Measurements from ENCODE around the gene AGMAT. TPM values are rescaled to one million over a fixed set of nuclear protein-coding genes. Genes with fewer than 3 reads are reported as not detected.

Gene AGMAT
- total RNA-seq, 1 donor from 2014 or later: 0.86 TPM

DNA sequence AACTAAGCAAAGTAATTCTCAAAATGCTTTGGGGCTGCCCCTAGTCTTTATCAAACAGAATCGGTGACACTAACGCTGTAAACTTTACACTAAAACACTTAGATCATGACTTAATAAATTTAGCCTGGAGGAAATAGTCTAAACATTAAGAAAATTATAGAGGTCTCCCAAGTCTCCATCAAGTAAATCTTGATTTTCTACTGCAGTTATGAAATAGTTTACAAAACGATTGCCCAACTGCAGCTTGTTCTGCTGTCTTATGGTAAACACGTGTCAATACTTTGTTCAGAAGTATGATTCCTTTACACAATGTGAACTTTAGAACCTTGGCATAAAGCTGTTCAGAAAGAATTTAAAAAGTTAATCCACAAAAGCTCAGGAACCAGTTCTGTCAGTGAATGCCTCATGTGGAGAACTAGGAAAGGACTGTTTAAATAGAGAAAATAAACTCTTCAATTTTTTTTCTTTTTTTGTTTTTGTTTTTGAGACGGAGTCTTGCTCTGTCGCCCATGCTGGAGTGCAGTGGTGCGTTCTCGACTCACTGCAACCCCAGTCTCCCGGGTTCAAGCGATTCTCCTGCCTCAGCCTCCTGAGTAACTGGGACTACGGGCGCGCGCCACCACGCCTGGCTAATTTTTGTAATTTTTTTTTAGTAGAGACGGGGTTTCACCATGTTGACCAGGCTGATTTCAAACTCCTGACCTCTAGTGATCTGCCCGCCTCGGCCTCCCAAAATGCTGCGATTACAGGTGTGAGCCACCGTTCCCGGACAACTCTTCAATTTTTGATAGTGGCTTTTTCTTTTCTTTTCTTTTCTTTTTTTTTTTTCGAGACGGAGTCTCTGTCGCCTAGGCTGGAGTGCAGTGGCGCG is 34.0 kb upstream of the AGMAT start:
- peak overlapping the region; percentile 76 for H3K9ac ChIP-seq
- no peak overlapping the region for H3K27ac ChIP-seq
- H3K9me3 ChIP-seq (ENCODE audit: low read depth): no peaks in the 10 kb centered on the region
- no peaks in the 10 kb centered on the region for H3K27me3 ChIP-seq
- TF ChIP-seq EZH2 (IDR thresholded peaks at IDR 0.05) (no peak), EZH2phosphoT487 (IDR thresholded peaks at IDR 0.05) (no peak)
- TF ChIP-seq, protein P1, sequence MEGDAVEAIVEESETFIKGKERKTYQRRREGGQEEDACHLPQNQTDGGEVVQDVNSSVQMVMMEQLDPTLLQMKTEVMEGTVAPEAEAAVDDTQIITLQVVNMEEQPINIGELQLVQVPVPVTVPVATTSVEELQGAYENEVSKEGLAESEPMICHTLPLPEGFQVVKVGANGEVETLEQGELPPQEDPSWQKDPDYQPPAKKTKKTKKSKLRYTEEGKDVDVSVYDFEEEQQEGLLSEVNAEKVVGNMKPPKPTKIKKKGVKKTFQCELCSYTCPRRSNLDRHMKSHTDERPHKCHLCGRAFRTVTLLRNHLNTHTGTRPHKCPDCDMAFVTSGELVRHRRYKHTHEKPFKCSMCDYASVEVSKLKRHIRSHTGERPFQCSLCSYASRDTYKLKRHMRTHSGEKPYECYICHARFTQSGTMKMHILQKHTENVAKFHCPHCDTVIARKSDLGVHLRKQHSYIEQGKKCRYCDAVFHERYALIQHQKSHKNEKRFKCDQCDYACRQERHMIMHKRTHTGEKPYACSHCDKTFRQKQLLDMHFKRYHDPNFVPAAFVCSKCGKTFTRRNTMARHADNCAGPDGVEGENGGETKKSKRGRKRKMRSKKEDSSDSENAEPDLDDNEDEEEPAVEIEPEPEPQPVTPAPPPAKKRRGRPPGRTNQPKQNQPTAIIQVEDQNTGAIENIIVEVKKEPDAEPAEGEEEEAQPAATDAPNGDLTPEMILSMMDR (IDR thresholded peaks at IDR 0.05): no peak
- Mint-ChIP-seq H3K27me3 (ENCODE audit: insufficient read depth, low read depth) (peaks cover 10% of the 10 kb centered on the region), H3K9me3 (no peaks in the 10 kb centered on the region), H3K4me1 (peaks cover 27% of the 10 kb centered on the region), H3K4me3 (peak overlapping the region; percentile 96), H3K27ac (peak overlapping the region; percentile 84), H3K36me3 (no peaks in the 10 kb centered on the region)
- no peaks in the 10 kb centered on the region for H3K36me3 ChIP-seq
- H3K4me2 ChIP-seq: peak overlapping the region; percentile 81
- no peak for DNase-seq (ENCODE audit: low spot score)
- peak overlapping the region; percentile 84 for H3K4me3 ChIP-seq
- no peak overlapping the region for H2AFZ ChIP-seq (replicated peaks)
- H4K20me1 ChIP-seq (ENCODE audit: low read depth): peaks cover 38% of the 10 kb centered on the region
- peaks cover 21% of the 10 kb centered on the region for H3F3A ChIP-seq (ENCODE audit: low read depth)
- H3K79me2 ChIP-seq (ENCODE audit: low read depth): peaks cover 64% of the 10 kb centered on the region
- H3K4me1 ChIP-seq: peaks cover 18% of the 10 kb centered on the region

DNA sequence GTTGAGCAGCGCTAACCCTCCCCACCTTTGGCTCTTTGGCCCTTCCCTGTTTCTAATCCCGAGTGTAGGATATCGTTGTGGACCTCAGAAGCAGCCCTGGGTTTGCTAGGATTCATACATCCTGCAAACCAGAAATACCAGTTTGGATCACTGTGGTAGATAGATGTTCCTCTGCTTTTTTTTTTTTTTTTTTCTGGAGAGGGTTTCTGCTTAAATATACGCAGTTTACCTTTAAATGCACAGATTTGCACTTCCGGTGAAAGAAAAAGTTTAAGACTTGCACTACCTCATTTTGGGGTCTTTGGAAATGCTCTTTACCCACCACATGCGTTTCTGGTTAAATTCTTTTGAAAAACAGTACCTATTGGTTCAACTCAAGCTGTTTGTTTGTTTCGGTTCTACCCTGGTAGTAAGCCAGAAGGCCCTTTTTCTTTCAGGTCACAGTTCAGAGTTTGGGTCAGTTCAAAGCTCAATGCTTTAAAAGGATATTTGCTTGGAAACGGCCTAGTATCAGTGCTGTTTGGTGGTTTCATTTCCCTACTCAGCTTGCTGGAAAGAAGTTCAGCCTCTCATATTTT is 33.3 kb upstream of the AGMAT start:
- H3K27ac Mint-ChIP-seq: peak overlapping the region; percentile 84
- H3K4me3 Mint-ChIP-seq: peak overlapping the region; percentile 96
- H3K27ac ChIP-seq: peak overlapping the region; percentile 85
- H3K4me1 ChIP-seq: peaks cover 18% of the 10 kb centered on the region
- H3F3A ChIP-seq (ENCODE audit: low read depth): peaks cover 21% of the 10 kb centered on the region
- H4K20me1 ChIP-seq (ENCODE audit: low read depth): peaks cover 32% of the 10 kb centered on the region
- H3K4me1 Mint-ChIP-seq: peaks cover 27% of the 10 kb centered on the region
- H3K36me3 ChIP-seq: no peaks in the 10 kb centered on the region
- no peak for TF ChIP-seq EZH2phosphoT487 (IDR thresholded peaks at IDR 0.05)
- no peak for TF ChIP-seq EZH2 (IDR thresholded peaks at IDR 0.05)
- TF ChIP-seq, protein P1 (IDR thresholded peaks at IDR 0.05): no peak
- H3K79me2 ChIP-seq (ENCODE audit: low read depth): peaks cover 57% of the 10 kb centered on the region
- no peaks in the 10 kb centered on the region for H3K36me3 Mint-ChIP-seq
- peaks cover 10% of the 10 kb centered on the region for H3K27me3 Mint-ChIP-seq (ENCODE audit: insufficient read depth, low read depth)
- no peaks in the 10 kb centered on the region for H3K9me3 ChIP-seq (ENCODE audit: low read depth)
- H3K9me3 Mint-ChIP-seq: no peaks in the 10 kb centered on the region
- H2AFZ ChIP-seq (replicated peaks): no peak overlapping the region
- DNase-seq (ENCODE audit: low spot score): no peak
- no peaks in the 10 kb centered on the region for H3K27me3 ChIP-seq
- peak overlapping the region; percentile 76 for H3K9ac ChIP-seq
- peak overlapping the region; percentile 84 for H3K4me3 ChIP-seq
- peak overlapping the region; percentile 81 for H3K4me2 ChIP-seq

DNA sequence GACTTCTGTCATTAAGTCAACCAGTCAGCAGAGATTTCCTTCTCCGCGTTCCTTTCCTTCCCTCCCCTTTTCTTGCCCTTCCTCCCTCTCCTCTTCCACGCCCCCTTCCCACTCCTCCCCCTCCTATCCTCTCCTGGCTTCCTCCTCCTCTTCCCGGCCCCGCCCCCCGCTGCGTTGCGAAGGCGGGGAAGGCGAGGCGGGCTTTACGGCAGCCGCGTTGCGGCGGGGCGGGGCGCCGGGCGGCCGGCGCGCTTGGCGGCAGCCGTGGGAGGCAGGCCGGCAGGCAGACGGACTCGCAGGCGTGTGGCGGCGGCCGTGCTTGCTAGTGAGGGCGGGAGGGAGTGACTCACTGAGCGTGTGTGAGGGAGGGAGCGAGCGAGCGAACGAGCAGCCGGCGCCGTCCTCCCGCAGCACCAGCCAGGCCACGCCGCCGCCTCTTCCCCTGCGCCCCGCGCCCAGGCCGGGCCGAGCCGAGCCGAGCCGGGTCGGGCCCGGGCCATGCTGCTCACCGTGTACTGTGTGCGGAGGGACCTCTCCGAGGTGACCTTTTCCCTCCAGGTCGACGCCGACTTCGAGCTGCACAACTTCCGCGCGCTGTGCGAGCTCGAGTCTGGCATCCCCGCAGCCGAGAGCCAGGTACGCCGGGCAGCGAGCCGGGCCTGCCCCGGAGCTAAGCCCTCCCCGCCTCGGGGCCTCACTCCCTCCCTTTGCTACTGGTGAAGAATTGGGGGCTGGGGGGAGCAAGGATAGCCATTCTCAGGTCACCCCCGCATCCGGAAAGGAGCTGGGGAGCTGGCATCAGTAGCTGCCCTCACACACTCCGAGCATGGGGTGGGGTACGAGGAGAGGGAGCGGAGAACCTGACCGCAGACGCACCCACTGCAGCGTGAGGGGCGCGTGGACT is 32.6 kb upstream of the AGMAT start, which contains the start of gene DDI2:
DDI2 (plus strand) TSS at position 286 of the 904 bp plus-strand sequence; CDS start at position 499, 213 bp downstream.
- H4K20me1 ChIP-seq (ENCODE audit: low read depth): peaks cover 26% of the 10 kb centered on the region
- Mint-ChIP-seq H3K36me3 (no peaks in the 10 kb centered on the region), H3K27ac (peak within 1 kb of the TSS; percentile 84), H3K4me3 (peak within 1 kb of the TSS; percentile 96), H3K9me3 (no peaks in the 10 kb centered on the region), H3K27me3 (ENCODE audit: insufficient read depth, low read depth) (peaks cover 12% of the 10 kb centered on the region), H3K4me1 (peaks cover 24% of the 10 kb centered on the region)
- H3F3A ChIP-seq (ENCODE audit: low read depth): peaks cover 21% of the 10 kb centered on the region
- peak within 1 kb of the TSS; percentile 87 for H3K4me2 ChIP-seq
- peaks cover 18% of the 10 kb centered on the region for H3K4me1 ChIP-seq
- TF ChIP-seq EZH2phosphoT487 (IDR thresholded peaks at IDR 0.05) (no peak), EZH2 (IDR thresholded peaks at IDR 0.05) (no peak)
- TF ChIP-seq, protein P1 (IDR thresholded peaks at IDR 0.05): no peak
- peak within 1 kb of the TSS; percentile 76 for H3K9ac ChIP-seq
- peak within 1 kb of the TSS; percentile 84 for H3K4me3 ChIP-seq
- no peaks in the 10 kb centered on the region for H3K27me3 ChIP-seq
- H3K9me3 ChIP-seq (ENCODE audit: low read depth): no peaks in the 10 kb centered on the region
- H3K27ac ChIP-seq: peak within 1 kb of the TSS; percentile 85
- peak; percentile 98 for DNase-seq (ENCODE audit: low spot score)
- peak within 1 kb of the TSS; percentile 86 for H2AFZ ChIP-seq (replicated peaks)
- H3K36me3 ChIP-seq: no peaks in the 10 kb centered on the region
- peaks cover 50% of the 10 kb centered on the region for H3K79me2 ChIP-seq (ENCODE audit: low read depth)

Data from neural progenitor cell (in vitro differentiated cells).